Measurements from ENCODE around the gene SHE. TPM values are rescaled to one million over a fixed set of nuclear protein-coding genes. Genes with fewer than 3 reads are reported as not detected.

The SHE gene
- total and polyA plus RNA-seq, 4 donors: 3.1 to 7.5 (median 4.7) TPM

GRCh38 chr1:154441241-154441888, 60.8 kb downstream of the SHE start:
- H3K27ac ChIP-seq (ENCODE audit: low read depth in 1 of 2, low read length in 2 of 2): peak overlapping the region in 1 of 2 donors; percentile 26
- no peaks in the 10 kb centered on the region for H3K27me3 ChIP-seq (ENCODE audit: control insufficient read depth in 4 of 4, insufficient read depth in 4 of 4, low read length in 3 of 4)
- H3K4me1 ChIP-seq (ENCODE audit: control insufficient read depth in 4 of 4, insufficient read depth in 4 of 4, low read length in 3 of 4): peaks cover 3 to 38% (median 28%) of the 10 kb centered on the region in 4 donors
- TF ChIP-seq, protein P1, sequence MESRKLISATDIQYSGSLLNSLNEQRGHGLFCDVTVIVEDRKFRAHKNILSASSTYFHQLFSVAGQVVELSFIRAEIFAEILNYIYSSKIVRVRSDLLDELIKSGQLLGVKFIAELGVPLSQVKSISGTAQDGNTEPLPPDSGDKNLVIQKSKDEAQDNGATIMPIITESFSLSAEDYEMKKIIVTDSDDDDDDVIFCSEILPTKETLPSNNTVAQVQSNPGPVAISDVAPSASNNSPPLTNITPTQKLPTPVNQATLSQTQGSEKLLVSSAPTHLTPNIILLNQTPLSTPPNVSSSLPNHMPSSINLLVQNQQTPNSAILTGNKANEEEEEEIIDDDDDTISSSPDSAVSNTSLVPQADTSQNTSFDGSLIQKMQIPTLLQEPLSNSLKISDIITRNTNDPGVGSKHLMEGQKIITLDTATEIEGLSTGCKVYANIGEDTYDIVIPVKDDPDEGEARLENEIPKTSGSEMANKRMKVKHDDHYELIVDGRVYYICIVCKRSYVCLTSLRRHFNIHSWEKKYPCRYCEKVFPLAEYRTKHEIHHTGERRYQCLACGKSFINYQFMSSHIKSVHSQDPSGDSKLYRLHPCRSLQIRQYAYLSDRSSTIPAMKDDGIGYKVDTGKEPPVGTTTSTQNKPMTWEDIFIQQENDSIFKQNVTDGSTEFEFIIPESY (IDR thresholded peaks at IDR 0.05): no peak
- TF ChIP-seq FOXA2 (IDR thresholded peaks at IDR 0.05) (no peak), GABPA (IDR thresholded peaks at IDR 0.05 in 1 of 2, conservative IDR thresholded peaks at IDR 0.05 in 1 of 2) (no peak), RXRA (IDR thresholded peaks at IDR 0.05) (no peak), HNF4G (IDR thresholded peaks at IDR 0.05) (no peak), HNF4A (conservative IDR thresholded peaks at IDR 0.05) (no peak)
- H3K36me3 ChIP-seq (ENCODE audit: control insufficient read depth in 4 of 4, insufficient read depth in 3 of 4, low read depth in 1 of 4, low read length in 3 of 4): peaks cover 10 to 55% (median 38%) of the 10 kb centered on the region in 4 donors
- no peaks in the 10 kb centered on the region for H3K9me3 ChIP-seq (ENCODE audit: control insufficient read depth in 4 of 4, low read length in 3 of 4)
- DNase-seq (ENCODE audit: low spot score): no peak
- H3K9ac ChIP-seq (ENCODE audit: low read depth in 1 of 2, low read length in 2 of 2): no peak overlapping the region
- WGBS: 87% methylated on average over 8 of the region's 8 CpGs
- H3K4me3 ChIP-seq (ENCODE audit: low read depth in 1 of 3, low read length in 3 of 3): no peak overlapping the region

DNA sequence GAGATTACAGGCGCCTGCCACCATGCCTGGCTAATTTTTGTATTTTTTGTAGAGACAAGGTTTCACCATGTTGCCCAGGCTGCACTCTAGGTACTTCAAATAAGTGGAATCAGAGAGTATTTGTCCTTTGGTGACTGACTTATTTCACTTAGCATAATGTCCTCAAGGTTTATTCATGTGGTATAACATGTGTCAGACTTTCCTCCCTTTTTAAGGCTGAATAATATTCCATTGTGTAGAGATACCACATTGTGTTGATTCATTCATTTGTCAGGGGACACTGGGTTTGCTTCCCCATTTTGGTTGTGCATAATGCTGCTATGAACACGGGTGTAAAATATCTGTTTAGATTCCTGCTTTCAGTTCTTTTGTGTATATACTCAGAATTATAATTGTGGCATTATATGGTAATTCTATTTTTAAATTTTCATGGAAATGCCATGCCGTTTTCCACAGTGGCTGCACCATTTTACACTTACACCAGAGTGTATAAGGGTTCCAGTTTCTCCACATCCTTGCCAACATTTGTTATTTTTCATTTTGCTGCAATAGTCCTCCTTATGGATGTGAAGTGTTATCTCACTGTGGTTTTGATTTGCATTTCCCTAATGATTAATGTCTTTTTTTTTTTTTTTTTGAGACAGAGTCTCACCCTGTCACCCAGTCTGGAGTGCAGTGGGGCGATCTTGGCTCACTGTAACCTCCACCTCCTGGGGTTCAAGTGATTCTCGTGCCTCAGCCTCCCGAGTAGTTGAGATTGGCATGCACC, 62.0 kb downstream of the SHE start:
- H3K36me3 ChIP-seq (ENCODE audit: control insufficient read depth in 4 of 4, insufficient read depth in 3 of 4, low read depth in 1 of 4, low read length in 3 of 4): peaks cover 10 to 58% (median 38%) of the 10 kb centered on the region in 4 donors
- no peaks in the 10 kb centered on the region for H3K27me3 ChIP-seq (ENCODE audit: control insufficient read depth in 4 of 4, insufficient read depth in 4 of 4, low read length in 3 of 4)
- no peak for TF ChIP-seq CTCF (IDR thresholded peaks at IDR 0.05; ENCODE audit: low read depth, low read length, missing input control)
- no peak for TF ChIP-seq FOXA1 (IDR thresholded peaks at IDR 0.05)
- TF ChIP-seq HNF4G (IDR thresholded peaks at IDR 0.05): no peak
- no peak for TF ChIP-seq NR2F2 (IDR thresholded peaks at IDR 0.05)
- TF ChIP-seq FOXA2 (IDR thresholded peaks at IDR 0.05): no peak
- no peak for TF ChIP-seq YY1 (IDR thresholded peaks at IDR 0.05)
- TF ChIP-seq, protein P2, sequence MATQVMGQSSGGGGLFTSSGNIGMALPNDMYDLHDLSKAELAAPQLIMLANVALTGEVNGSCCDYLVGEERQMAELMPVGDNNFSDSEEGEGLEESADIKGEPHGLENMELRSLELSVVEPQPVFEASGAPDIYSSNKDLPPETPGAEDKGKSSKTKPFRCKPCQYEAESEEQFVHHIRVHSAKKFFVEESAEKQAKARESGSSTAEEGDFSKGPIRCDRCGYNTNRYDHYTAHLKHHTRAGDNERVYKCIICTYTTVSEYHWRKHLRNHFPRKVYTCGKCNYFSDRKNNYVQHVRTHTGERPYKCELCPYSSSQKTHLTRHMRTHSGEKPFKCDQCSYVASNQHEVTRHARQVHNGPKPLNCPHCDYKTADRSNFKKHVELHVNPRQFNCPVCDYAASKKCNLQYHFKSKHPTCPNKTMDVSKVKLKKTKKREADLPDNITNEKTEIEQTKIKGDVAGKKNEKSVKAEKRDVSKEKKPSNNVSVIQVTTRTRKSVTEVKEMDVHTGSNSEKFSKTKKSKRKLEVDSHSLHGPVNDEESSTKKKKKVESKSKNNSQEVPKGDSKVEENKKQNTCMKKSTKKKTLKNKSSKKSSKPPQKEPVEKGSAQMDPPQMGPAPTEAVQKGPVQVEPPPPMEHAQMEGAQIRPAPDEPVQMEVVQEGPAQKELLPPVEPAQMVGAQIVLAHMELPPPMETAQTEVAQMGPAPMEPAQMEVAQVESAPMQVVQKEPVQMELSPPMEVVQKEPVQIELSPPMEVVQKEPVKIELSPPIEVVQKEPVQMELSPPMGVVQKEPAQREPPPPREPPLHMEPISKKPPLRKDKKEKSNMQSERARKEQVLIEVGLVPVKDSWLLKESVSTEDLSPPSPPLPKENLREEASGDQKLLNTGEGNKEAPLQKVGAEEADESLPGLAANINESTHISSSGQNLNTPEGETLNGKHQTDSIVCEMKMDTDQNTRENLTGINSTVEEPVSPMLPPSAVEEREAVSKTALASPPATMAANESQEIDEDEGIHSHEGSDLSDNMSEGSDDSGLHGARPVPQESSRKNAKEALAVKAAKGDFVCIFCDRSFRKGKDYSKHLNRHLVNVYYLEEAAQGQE (IDR thresholded peaks at IDR 0.05): no peak
- no peak for TF ChIP-seq RXRA (IDR thresholded peaks at IDR 0.05)
- TF ChIP-seq JUND (IDR thresholded peaks at IDR 0.05): no peak
- 90% methylated on average over 6 of the region's 6 CpGs for WGBS
- no peak overlapping the region for H3K4me3 ChIP-seq (ENCODE audit: low read depth in 1 of 3, low read length in 3 of 3)
- peak overlapping the region; percentile 52 to 59 for H3K27ac ChIP-seq (ENCODE audit: low read depth in 1 of 2, low read length in 2 of 2)
- H3K4me1 ChIP-seq (ENCODE audit: control insufficient read depth in 4 of 4, insufficient read depth in 4 of 4, low read length in 3 of 4): peaks cover 3 to 40% (median 30%) of the 10 kb centered on the region in 4 donors
- no peak overlapping the region for H3K9ac ChIP-seq (ENCODE audit: low read depth in 1 of 2, low read length in 2 of 2)
- H3K9me3 ChIP-seq (ENCODE audit: control insufficient read depth in 4 of 4, low read length in 3 of 4): no peaks in the 10 kb centered on the region
- no peak for DNase-seq (ENCODE audit: low spot score)

All from liver (tissue), 9 donors.